Measurements from ENCODE around the gene SLC13A1. TPM values are rescaled to one million over a fixed set of nuclear protein-coding genes. Genes with fewer than 3 reads are reported as not detected.

SLC13A1 gene
- total and polyA plus RNA-seq, 2 experiments from 2014 or later = not detected

DNA sequence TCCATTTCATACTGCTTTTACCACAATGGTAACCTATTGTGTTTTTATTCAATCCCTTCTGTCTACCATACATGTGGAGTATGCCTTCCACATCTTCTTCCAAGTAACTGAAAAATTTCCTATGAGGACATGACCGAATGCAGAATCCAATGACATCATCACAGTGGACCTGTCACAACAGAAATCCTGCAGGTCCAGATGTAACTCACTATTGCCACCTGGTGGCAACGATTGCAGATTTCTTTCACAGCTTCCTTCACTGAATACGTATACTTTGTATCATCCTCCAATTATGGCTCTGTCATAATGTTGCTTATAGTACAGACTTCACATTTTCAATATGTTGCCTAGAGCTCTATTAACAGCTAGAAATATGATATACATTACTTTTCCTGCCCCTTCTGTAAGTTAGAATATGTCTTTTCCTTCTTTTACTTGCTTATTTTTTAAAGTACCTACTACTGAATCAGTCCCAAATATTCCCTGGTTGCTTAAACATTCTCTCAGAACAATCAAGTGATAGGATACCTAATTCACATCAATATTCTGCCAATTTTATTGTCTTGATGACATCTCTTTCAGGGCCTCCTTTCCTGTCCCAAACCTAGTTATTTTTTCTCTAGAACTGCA, 45.4 kb downstream of the SLC13A1 start:
- Histone ChIP-seq H3K4me3 (no peak overlapping the region), H3K9me3 (ENCODE audit: low read depth) (no peaks in the 10 kb centered on the region), H3K36me3 (no peaks in the 10 kb centered on the region), H3K4me1 (ENCODE audit: low read depth) (no peaks in the 10 kb centered on the region), H3K27ac (no peak overlapping the region), H3K27me3 (no peaks in the 10 kb centered on the region)
- TF ChIP-seq, protein P1, sequence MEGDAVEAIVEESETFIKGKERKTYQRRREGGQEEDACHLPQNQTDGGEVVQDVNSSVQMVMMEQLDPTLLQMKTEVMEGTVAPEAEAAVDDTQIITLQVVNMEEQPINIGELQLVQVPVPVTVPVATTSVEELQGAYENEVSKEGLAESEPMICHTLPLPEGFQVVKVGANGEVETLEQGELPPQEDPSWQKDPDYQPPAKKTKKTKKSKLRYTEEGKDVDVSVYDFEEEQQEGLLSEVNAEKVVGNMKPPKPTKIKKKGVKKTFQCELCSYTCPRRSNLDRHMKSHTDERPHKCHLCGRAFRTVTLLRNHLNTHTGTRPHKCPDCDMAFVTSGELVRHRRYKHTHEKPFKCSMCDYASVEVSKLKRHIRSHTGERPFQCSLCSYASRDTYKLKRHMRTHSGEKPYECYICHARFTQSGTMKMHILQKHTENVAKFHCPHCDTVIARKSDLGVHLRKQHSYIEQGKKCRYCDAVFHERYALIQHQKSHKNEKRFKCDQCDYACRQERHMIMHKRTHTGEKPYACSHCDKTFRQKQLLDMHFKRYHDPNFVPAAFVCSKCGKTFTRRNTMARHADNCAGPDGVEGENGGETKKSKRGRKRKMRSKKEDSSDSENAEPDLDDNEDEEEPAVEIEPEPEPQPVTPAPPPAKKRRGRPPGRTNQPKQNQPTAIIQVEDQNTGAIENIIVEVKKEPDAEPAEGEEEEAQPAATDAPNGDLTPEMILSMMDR (IDR thresholded peaks at IDR 0.05; ENCODE audit: low read depth, low read length) = peak; percentile 76
- peak; percentile 84 to 89 for DNase-seq (ENCODE audit: low read depth in 1 of 2, low spot score in 1 of 2)

DNA sequence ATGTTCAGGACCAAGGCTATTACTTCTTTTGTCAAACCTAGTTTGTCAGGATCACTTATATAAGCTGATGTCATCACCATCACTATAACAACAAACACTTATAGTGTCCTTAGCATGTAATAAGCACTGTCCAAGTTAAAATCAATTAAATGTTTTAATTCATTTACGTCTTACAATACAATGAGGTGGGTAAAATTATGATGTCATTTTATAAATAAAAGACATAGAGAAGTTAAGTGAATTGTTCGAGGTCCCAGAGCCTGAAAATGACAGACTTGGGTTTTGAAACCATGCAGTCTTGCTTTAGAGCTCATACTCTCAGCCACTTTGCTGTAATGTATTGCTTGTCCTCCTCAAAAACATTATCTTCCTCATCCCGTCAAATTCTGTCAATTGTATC, 48.3 kb downstream of the SLC13A1 start:
- H3K27me3 ChIP-seq = no peaks in the 10 kb centered on the region
- no peak for DNase-seq (ENCODE audit: low read depth in 1 of 2, low spot score in 1 of 2)
- no peaks in the 10 kb centered on the region for H3K4me1 ChIP-seq (ENCODE audit: low read depth)
- H3K4me3 ChIP-seq = no peak overlapping the region
- no peaks in the 10 kb centered on the region for H3K9me3 ChIP-seq (ENCODE audit: low read depth)
- TF ChIP-seq, protein P1 (IDR thresholded peaks at IDR 0.05; ENCODE audit: low read depth, low read length) = no peak
- H3K27ac ChIP-seq = no peak overlapping the region
- H3K36me3 ChIP-seq = no peaks in the 10 kb centered on the region

DNA sequence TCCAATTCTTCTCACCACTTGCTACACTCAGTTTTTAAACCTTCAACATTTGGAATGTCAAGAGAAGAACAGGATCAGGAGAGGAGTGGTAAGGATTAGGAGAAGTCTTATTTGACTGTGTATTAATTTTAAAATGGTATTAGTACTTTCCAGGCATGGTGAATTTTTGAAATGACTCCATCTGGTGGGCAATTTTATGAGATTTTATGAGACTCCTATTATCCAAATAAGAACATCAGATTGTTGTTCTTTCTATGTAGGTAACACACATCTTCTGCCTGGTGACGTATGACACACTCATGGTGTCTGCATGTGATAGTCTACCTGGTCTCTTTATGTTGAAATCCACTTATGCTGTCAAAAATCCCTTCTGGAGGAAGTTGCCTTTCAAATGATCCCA, 51.0 kb downstream of the SLC13A1 start:
- no peaks in the 10 kb centered on the region for H3K27me3 ChIP-seq
- no peak for DNase-seq (ENCODE audit: low read depth in 1 of 2, low spot score in 1 of 2)
- no peaks in the 10 kb centered on the region for H3K9me3 ChIP-seq (ENCODE audit: low read depth)
- no peak overlapping the region for H3K27ac ChIP-seq
- H3K4me3 ChIP-seq = no peak overlapping the region
- no peaks in the 10 kb centered on the region for H3K4me1 ChIP-seq (ENCODE audit: low read depth)
- TF ChIP-seq, protein P1 (IDR thresholded peaks at IDR 0.05; ENCODE audit: low read depth, low read length) = no peak
- no peaks in the 10 kb centered on the region for H3K36me3 ChIP-seq

DNA sequence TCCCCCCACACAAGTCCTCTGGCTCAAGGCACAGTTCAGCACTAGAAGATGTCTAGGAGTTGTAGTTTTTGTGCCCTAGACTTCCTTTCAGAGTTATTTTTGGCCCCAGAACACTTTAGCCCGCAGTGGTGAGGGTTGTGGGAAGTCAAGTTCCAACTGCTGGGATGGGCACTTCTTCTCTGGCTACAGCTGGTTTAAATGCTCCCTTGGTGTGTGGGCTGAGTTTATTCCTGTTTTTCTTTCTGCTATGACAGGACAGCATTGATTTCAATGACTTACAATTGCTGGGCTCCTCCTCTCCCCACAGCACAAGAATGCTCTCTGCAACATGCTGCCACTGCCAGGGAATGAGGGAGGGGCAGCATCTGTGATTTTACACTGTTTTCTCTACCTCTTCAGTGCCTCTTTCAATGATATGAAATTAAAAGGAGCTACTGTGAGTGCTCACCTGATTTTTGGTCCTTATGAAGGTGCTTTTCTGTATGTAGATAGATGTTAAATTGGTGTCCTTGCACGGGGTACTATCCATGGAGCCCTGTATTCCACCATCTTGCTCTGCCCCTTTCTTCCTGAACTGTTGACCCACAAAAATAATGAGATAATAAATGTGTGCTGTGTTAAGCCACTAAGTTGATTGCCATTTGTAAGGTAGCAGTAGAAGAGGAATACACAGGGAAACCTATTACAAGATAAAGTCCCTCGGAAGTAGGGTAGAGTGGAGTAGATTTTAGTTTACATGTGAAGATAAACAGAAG, 56.3 kb downstream of the SLC13A1 start:
- DNase-seq (ENCODE audit: low read depth in 1 of 2, low spot score in 1 of 2) = no peak

DNA sequence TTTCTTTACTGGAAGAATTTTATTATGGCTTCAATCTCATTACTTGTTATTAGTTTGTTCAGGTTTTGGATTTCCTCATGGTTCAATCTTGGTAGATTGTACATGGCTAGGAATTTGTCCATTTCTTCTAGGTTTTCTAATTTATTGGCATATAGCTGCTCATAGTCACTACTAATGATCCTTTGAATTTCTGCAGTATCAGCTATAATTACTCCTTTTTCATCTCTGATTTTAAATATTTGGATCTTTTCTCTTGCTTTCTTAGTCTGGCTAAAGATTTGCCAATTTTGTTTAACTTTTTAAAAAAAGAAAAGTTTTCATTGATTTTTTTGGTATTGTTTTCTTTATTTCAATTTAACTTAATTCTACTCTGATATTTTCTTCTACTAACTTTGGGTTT, 59.2 kb downstream of the SLC13A1 start:
- no peak overlapping the region for H3K4me3 ChIP-seq

More for the DNA sequence above, 56.3 kb downstream of the SLC13A1 start:
- no peaks in the 10 kb centered on the region for H3K27me3 ChIP-seq
- no peak overlapping the region for H3K4me3 ChIP-seq
- no peaks in the 10 kb centered on the region for H3K36me3 ChIP-seq
- H3K9me3 ChIP-seq (ENCODE audit: low read depth) = no peaks in the 10 kb centered on the region
- no peak overlapping the region for H3K27ac ChIP-seq
- TF ChIP-seq, protein P1 (IDR thresholded peaks at IDR 0.05; ENCODE audit: low read depth, low read length) = no peak
- H3K4me1 ChIP-seq (ENCODE audit: low read depth) = no peaks in the 10 kb centered on the region

More for the DNA sequence above, 59.2 kb downstream of the SLC13A1 start:
- Histone ChIP-seq H3K9me3 (ENCODE audit: low read depth) (no peaks in the 10 kb centered on the region), H3K27ac (no peak overlapping the region), H3K4me1 (ENCODE audit: low read depth) (no peaks in the 10 kb centered on the region), H3K36me3 (no peaks in the 10 kb centered on the region), H3K27me3 (no peaks in the 10 kb centered on the region)
- DNase-seq (ENCODE audit: low read depth in 1 of 2, low spot score in 1 of 2) = no peak
- TF ChIP-seq, protein P1 (IDR thresholded peaks at IDR 0.05; ENCODE audit: low read depth, low read length) = no peak

All from cardiac muscle cell (in vitro differentiated cells and primary cell).